NB4 (cell line): ENCODE results near the gene ECPAS.

Experiments used
- DNase-seq: peaks from one replicate; pipeline ENCODE4 v3.0.0; 2010; ENCODE audit warnings: low read depth
- H3K4me3 ChIP-seq: one replicate; pipeline ENCODE4 v1.5.1; 2011; ENCODE audit warnings: mild to moderate bottlenecking, low read depth, low read length, moderate library complexity
- CTCF ChIP-seq: IDR thresholded peaks from one replicate; pipeline ENCODE4 v1.5.1; 2012; ENCODE audit warnings: low read depth, low read length
- MYC ChIP-seq: IDR thresholded peaks from 2 replicates; pipeline ENCODE4 v1.6.1; 2011; ENCODE audit warnings: low read depth, low read length
- POLR2A ChIP-seq: IDR thresholded peaks from 2 replicates; pipeline ENCODE4 v1.6.1; 2011; ENCODE audit warnings: mild to moderate bottlenecking; ENCODE audit not compliant: insufficient read length; ENCODE audit errors: extremely low read depth
- TF ChIP-seq, protein P1 (sequence below): IDR thresholded peaks from 2 replicates; pipeline ENCODE4 v1.6.1; 2011; ENCODE audit warnings: low read depth, low read length

Gene ECPAS

DNA sequence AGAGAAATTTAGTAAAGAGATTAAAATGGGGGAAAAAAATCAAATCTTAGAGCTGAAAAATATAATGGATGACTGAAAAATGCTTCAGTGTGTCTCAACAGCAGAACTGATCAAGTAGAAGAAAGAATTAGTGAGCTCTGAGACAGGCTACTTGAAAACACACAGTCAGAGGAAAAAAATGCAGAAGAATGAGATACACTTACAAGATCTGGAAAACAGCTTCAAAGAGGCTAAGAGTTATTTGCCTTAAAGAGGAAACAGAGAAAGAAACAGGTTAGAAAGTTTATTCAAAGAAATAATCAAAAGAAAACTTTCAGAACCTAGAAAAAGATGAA lies 83.7 kb downstream of the ECPAS start:
- DNase-seq = no peak
- TF ChIP-seq MYC (no peak), CTCF (no peak), POLR2A (no peak)
- TF ChIP-seq, protein P1, sequence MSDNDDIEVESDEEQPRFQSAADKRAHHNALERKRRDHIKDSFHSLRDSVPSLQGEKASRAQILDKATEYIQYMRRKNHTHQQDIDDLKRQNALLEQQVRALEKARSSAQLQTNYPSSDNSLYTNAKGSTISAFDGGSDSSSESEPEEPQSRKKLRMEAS = no peak
- no peak overlapping the region for H3K4me3 ChIP-seq

DNA sequence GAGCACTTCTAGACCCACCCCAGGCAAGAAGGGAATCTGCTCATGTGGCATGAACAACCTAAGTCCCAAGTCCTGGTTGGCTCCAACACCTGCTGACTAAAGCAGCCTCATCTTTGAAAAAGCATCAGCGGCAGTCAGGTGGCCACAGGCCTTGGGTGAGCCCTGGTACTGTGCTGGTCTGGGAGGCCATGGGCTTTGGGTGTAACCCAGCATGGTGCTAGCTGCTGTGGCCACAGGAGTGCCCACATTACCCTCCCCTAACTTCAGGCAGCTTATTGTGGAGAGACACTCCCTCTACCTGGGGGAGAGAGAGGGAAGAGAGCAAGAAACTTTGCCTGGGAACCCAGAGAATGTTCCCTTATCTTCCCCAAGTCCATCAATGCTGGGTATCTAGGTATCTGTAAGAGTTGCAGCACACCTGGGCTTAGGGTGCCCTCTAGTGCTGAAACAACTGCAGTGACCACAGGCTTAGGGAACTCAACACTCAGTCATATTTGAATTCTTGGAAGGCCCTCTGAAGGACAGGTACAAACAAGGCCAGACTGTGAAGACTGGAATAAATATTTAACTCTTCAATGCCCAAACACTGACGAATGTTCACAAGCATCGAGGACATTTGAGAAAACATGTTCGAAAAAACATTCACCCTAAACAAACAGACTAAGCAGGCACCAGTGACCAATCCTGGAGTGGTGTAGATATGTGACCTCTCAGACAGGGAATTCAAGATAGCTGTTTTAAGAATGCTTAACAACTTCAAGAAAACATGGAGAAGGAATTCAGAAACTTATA lies 84.2 kb downstream of the ECPAS start:
- peak; percentile 33 for DNase-seq
- TF ChIP-seq POLR2A (no peak), MYC (no peak), CTCF (peak; percentile 53)
- TF ChIP-seq, protein P1 = no peak
- H3K4me3 ChIP-seq = no peak overlapping the region

DNA sequence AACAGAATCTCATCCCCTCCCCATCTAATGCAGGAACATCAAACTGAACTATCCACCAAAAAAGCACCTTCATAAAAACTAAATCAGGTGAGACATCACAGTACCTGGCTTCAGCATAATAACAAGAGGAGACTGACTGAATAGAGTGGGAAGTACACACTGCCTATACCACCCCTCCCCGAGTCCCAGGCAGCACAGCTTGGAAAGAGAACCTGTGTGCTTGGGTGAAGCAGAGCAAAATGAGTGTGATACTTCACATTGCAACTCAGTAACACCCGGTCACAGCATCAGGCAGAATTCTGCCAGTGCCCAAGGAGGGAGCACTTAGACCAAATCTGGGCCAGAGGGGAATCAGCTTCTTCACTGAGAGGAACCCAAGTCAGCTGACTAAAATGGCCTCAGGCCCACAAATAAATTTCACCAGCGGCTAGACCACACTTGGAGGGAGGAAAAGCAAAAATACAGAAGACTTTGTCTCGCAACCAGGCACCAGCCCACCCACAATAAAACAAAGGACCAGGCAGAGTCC lies 84.9 kb downstream of the ECPAS start:
- no peak overlapping the region for H3K4me3 ChIP-seq
- TF ChIP-seq CTCF = no peak
- no peak for TF ChIP-seq POLR2A
- no peak for DNase-seq

DNA sequence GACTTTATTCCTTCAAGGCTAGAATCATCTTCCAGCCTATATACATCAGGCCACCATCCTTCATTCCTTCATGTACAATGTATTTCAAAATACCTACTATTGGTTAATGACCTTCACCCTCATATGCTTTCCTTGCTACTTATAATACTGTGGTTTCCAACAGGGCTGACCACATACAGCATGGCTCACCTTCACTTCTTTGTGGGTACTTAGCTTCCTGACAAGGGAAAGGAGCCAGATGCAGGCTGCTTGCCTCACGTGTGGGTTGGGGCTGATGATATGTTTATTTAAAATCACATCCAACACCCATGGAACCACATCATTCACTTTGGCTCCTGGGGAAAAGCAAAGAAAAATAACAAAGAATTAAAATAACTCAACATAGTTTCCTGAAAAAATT lies 90.2 kb downstream of the ECPAS start:
- DNase-seq = no peak
- H3K4me3 ChIP-seq = no peak overlapping the region
- no peak for TF ChIP-seq POLR2A
- TF ChIP-seq, protein P1 = no peak
- TF ChIP-seq CTCF = no peak
- no peak for TF ChIP-seq MYC

GRCh38 chr9:111389406-111389805 lies 94.8 kb downstream of the ECPAS start:
- no peak for DNase-seq
- TF ChIP-seq POLR2A (no peak), CTCF (no peak), MYC (no peak)
- TF ChIP-seq, protein P1 = no peak
- no peak overlapping the region for H3K4me3 ChIP-seq

GRCh38 chr9:111386386-111386785 lies 97.8 kb downstream of the ECPAS start:
- no peak overlapping the region for H3K4me3 ChIP-seq
- peak; percentile 32 for DNase-seq
- no peak for TF ChIP-seq POLR2A
- no peak for TF ChIP-seq CTCF
- TF ChIP-seq, protein P1 = no peak
- TF ChIP-seq MYC = no peak
